HepG2 (cell line): ENCODE data around the gene MNT. TPM values are rescaled to one million over a fixed set of nuclear protein-coding genes. Genes with fewer than 3 reads are reported as not detected.

Experiments
- ATAC-seq: fragments of 200-7000 bp; cut with Tn5 transposase; 3 replicates; pipeline ENCODE4 v1.9.1; 2020; ENCODE audit warnings: mild to moderate bottlenecking, moderate library complexity
- BruUV-seq: library from RNA; stranded (reverse); fragments of 400-500 nt; replicated peaks from 2 replicates; lab custom pipeline; 2021; lab: Mats Ljungman, UMichigan
- CTCF ChIA-PET: fragments of 300-600 bp; formaldehyde crosslinking; extraction: SDS; loops from one replicate; lab custom pipeline; 2021; ENCODE audit warnings: low total read pairs, inconsistent platforms, low intra/inter-chr PET ratio; lab: Yijun Ruan, JAX
- POLR2A ChIA-PET: fragments of 350-600 bp; sonication (Branson Sonifier 250); formaldehyde crosslinking; loops from one replicate; lab custom pipeline; 2020; ENCODE audit warnings: antibody characterized with exemption, inconsistent platforms; lab: Yijun Ruan, JAX
- DNase-seq: peaks from one replicate; pipeline ENCODE4 v3.0.0-alpha.2; 2015; ENCODE audit warnings: low spot score
- FAIRE-seq: peaks from 3 replicates; lab custom pipeline; 2011; peaks lifted over from hg19 to GRCh38; lab: Jason Lieb, UNC
- H2AFZ ChIP-seq: one replicate; pipeline ENCODE4 v1.6.1; 2011; ENCODE audit warnings: low read length, inconsistent platforms
- H3K27ac ChIP-seq: fragments of 300-600 bp; 3 replicates; pipeline ENCODE4 v1.8.0; 2011; ENCODE audit warnings: mixed run types, mild to moderate bottlenecking, mixed read lengths, low read length, inconsistent platforms; ENCODE audit not compliant: insufficient read depth; ENCODE audit errors: extremely low read length
- H3K27me3 ChIP-seq, 2 experiments: fragments of 200-600 bp in 1 of 2; 2 replicates in 1 of 2; 3 replicates in 1 of 2; pipeline versions ENCODE4 v1.6.0 to v1.8.0; 2011; ENCODE audit warnings: low read length in 2 of 2, mild to moderate bottlenecking in 2 of 2, moderate library complexity in 2 of 2, inconsistent platforms in 1 of 2; ENCODE audit not compliant: insufficient read depth in 2 of 2, control insufficient read depth in 1 of 2
- H3K36me3 ChIP-seq, 2 experiments: fragments of 200-600 bp in 1 of 2; replicated peaks in 1 of 2; 2 replicates in 1 of 2; 3 replicates in 1 of 2; pipeline versions ENCODE4 v1.5.1 to v1.8.0; 2011; ENCODE audit warnings: low read length in 2 of 2, inconsistent platforms in 1 of 2; ENCODE audit not compliant: insufficient read depth in 2 of 2, control insufficient read depth in 1 of 2
- H3K4me1 ChIP-seq: 2 replicates; pipeline ENCODE4 v1.5.1; 2012; ENCODE audit warnings: low read length, inconsistent platforms; ENCODE audit not compliant: insufficient read depth
- H3K4me2 ChIP-seq: 2 replicates; pipeline ENCODE4 v1.6.0; 2011; ENCODE audit warnings: low read depth, low read length, inconsistent platforms
- H3K4me3 ChIP-seq, 3 experiments: fragments of 200-600 bp in 1 of 3; sonication (generic), shearing (Covaris generic) in 1 of 3; replicated peaks in 1 of 3; 2 replicates each; pipeline ENCODE4 v1.5.1; 2011 to 2016; ENCODE audit warnings: low read length in 3 of 3, inconsistent platforms in 2 of 3, low read depth in 2 of 3, mild to moderate bottlenecking in 2 of 3, control low read depth in 1 of 3, mixed read lengths in 1 of 3; ENCODE audit not compliant: insufficient read depth in 1 of 3
- H3K79me2 ChIP-seq: one replicate; pipeline ENCODE4 v1.6.1; 2011; ENCODE audit warnings: low read length, inconsistent platforms; ENCODE audit not compliant: insufficient read depth
- H3K9ac ChIP-seq: 2 replicates; pipeline ENCODE4 v1.6.0; 2011; ENCODE audit warnings: mild to moderate bottlenecking, low read depth, low read length, inconsistent platforms; ENCODE audit not compliant: insufficient read depth
- H3K9me3 ChIP-seq: 2 replicates; pipeline ENCODE4 v1.5.1; 2012; ENCODE audit warnings: mild to moderate bottlenecking, low read length
- H4K20me1 ChIP-seq: 2 replicates; pipeline ENCODE4 v1.6.0; 2011; ENCODE audit warnings: inconsistent platforms, mild to moderate bottlenecking, low read length, moderate library complexity; ENCODE audit not compliant: insufficient read depth
- AGO1 ChIP-seq: fragments of 200-400 bp; formaldehyde crosslinking; IDR thresholded peaks from 2 replicates; pipeline ENCODE4 v1.6.1; 2017; ENCODE audit warnings: mild to moderate bottlenecking, low read depth, low read length, moderate library complexity; ENCODE audit not compliant: poor library complexity, severe bottlenecking
- DNMT3B ChIP-seq: conservative IDR thresholded peaks from 2 replicates; pipeline ENCODE4 v1.6.1; 2016; ENCODE audit warnings: missing biosample characterization, control low read depth
- FOXM1 ChIP-seq: sonication (generic); formaldehyde crosslinking; IDR thresholded peaks from 2 replicates; pipeline ENCODE4 v1.5.0; 2020; ENCODE audit warnings: missing genetic modification reagents
- PHF8 ChIP-seq: sonication (generic); formaldehyde crosslinking; IDR thresholded peaks from 2 replicates; pipeline ENCODE4 v1.5.0; 2020; ENCODE audit warnings: missing genetic modification reagents
- RBM39 ChIP-seq: fragments of 200-400 bp; formaldehyde crosslinking; IDR thresholded peaks from one replicate; pipeline ENCODE4 v1.6.1; 2018; ENCODE audit warnings: antibody characterized with exemption, mild to moderate bottlenecking, low read depth, low read length; ENCODE audit not compliant: poor library complexity, severe bottlenecking
- RELA ChIP-seq: sonication (generic); formaldehyde crosslinking; IDR thresholded peaks from 2 replicates; pipeline ENCODE4 v1.4.0; 2020; ENCODE audit warnings: missing genetic modification reagents
- SP1 ChIP-seq, 2 experiments: fragments of 450-650 bp in 1 of 2; sonication (generic) in 1 of 2; formaldehyde crosslinking in 1 of 2; IDR thresholded peaks; 2 replicates each; pipeline versions ENCODE4 v1.4.0 to v1.6.1; 2016 to 2020; ENCODE audit warnings: missing genetic modification reagents in 1 of 2
- SUZ12 ChIP-seq: fragments of 150-350 bp; IDR thresholded peaks from 2 replicates; pipeline ENCODE4 v1.6.1; 2014; ENCODE audit warnings: low read depth, low read length
- ZNF768 ChIP-seq: sonication (generic); formaldehyde crosslinking; IDR thresholded peaks from 2 replicates; pipeline ENCODE4 v1.4.0; 2020; ENCODE audit warnings: missing genetic modification reagents
- ZNF781 ChIP-seq: sonication (generic); formaldehyde crosslinking; IDR thresholded peaks from 2 replicates; pipeline ENCODE4 v1.5.1; 2020; ENCODE audit warnings: borderline replicate concordance, mild to moderate bottlenecking, missing genetic modification reagents; ENCODE audit errors: not compliant biosample characterization
- ZZZ3 ChIP-seq: sonication (generic); formaldehyde crosslinking; IDR thresholded peaks from 2 replicates; pipeline ENCODE4 v1.4.0; 2020; ENCODE audit warnings: missing genetic modification reagents, mild to moderate bottlenecking, borderline replicate concordance
- WGBS: methylation state at CpG from one replicate; pipeline ENCODE4 v1.1.6; 2017; ENCODE audit warnings: low lambda C conversion rate; 5-methylcytosine and 5-hydroxymethylcytosine counted together
- in situ Hi-C: cut with HindIII; loops from 2 replicates; pipeline ENCODE4 v1.10.0; 2017; ENCODE audit warnings: low pct_unique_long_range_greater_than_20kb; ENCODE audit not compliant: extremely low pct_ligation_motif_present
- intact Hi-C: fragments of 100-400 bp; cut with micrococcal nuclease; formaldehyde crosslinking; loops from one replicate; pipeline ENCODE4 v1.10.0; 2022; ENCODE audit not compliant: unreplicated experiment
- polyA plus RNA-seq, 8 experiments: library from polyadenylated mRNA; depleted of rRNA in 3 of 8; stranded (reverse) in 7 of 8; unstranded in 1 of 8; fragments of >200 nt; fragmentation: Illumina TruSeq in 4 of 8; extraction: Trizol in 4 of 8; gene quantifications; 2 replicates each; pipeline versions ENCODE4 v1.2.1 to v1.2.3, GENCODE V29; 2011 to 2016; ENCODE audit warnings: low read depth in 4 of 8, missing spikeins in 1 of 8, mixed read lengths in 1 of 8; ENCODE audit not compliant: insufficient read depth in 1 of 8
- total RNA-seq, 5 experiments: library from RNA; depleted of rRNA; stranded (reverse); fragments of >200 nt; fragmentation: Illumina TruSeq; extraction: Trizol; gene quantifications; 2 replicates each; pipeline ENCODE4 v1.2.3, GENCODE V29; 2016; ENCODE audit warnings: low read depth in 1 of 5
- TF ChIP-seq, protein P1 (sequence below): sonication (generic); formaldehyde crosslinking; conservative IDR thresholded peaks from 2 replicates; pipeline ENCODE4 v1.8.0; 2022; ENCODE audit warnings: missing genetic modification reagents
- TF ChIP-seq, protein P2 (sequence below): sonication (generic); formaldehyde crosslinking; IDR thresholded peaks from 2 replicates; pipeline ENCODE4 v1.5.1; 2020; ENCODE audit warnings: missing genetic modification reagents, mild to moderate bottlenecking, borderline replicate concordance

Gene MNT
- total and polyA plus RNA-seq, 2 of the 13 experiments (the other 11 are each of a cell fraction or from before 2014, with no cell fraction given) = 2.1 to 3.5 TPM

DNA sequence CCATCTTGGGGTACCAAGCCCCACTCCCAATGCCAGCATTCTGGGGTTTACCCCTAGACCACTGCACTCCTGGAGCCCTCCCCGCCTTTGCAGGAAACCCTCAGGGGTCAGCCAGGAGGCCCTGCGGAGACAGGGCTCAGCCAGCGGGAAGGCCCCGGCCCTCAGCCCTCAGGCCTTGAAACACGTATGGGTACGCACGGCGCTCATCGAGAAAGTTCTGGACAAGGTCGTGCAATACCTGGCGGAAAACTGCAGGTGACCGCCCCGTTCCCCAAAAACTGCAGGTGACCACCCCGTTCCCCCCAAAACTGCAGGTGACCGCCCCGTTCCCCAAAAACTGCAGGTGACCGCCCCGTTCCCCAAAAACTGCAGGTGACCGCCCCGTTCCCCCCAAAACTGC lies 38.8 kb downstream of the MNT start (continued):
- TF ChIP-seq SP1 (IDR thresholded peaks at IDR 0.05) (no peak), SP1 (CRISPR knock-in tag; IDR thresholded peaks at IDR 0.05) (no peak), RELA (CRISPR knock-in tag) (no peak)

DNA sequence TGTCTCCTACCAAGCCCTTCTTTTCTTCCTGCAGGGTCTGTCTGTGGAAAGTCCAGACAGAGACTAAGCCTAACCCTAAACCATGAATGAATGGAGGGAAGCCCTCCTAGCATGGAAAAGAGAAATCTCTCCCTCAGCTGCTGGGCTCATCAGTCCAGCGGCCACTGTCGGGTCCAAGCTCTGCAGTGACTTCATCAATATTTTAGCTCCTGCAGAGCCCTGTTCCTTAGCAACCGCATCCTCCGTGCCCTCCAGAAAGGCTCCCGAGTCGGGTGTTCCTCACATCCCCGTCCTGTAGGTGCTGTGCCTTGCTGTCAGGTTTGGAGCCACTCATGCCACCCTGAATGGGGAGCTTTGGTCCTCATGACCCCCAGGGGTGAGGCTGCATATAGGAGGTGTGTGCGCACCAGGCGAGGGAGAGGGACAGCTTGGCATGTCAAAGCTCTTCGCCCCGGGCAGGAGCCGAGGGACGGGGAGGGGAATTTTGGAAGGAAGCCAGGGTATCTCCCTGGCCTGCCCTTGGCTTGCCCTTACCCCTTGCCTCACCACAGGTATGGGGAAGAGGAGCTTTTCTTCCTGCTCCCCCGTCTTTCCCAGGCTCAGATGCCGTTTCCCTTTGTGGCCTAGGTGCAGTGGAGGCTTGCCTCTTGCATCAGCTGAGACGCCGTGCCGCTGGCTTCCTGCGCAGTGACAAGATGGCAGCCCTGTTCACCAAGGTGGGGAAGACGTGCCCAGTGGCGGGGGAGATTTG lies 39.7 kb downstream of the MNT start:
- Histone ChIP-seq H3K4me1 (no peaks in the 10 kb centered on the region), H3K9me3 (no peaks in the 10 kb centered on the region), H3K36me3 (peaks cover 16 to 27% of the 10 kb centered on the region in 2 experiments; a peak in 3 of 5 replicates), H3K27me3 (no peaks in the 10 kb centered on the region), H3K79me2 (no peaks in the 10 kb centered on the region), H2AFZ (no peak overlapping the region), H3K4me3 (no peak overlapping the region), H3K4me2 (no peak overlapping the region), H3K9ac (no peak overlapping the region), H3K27ac (no peak overlapping the region), H4K20me1 (no peaks in the 10 kb centered on the region)
- intact Hi-C loops = no loop called here
- ChIA-PET POLR2A (no interaction called here), CTCF (no interaction called here)
- FAIRE-seq (no peak), DNase-seq (no peak), ATAC-seq (no peak)
- BruUV-seq = no TSS peak
- in situ Hi-C loops = no loop called here
- no peak for TF ChIP-seq SUZ12
- no peak for TF ChIP-seq PHF8 (CRISPR knock-in tag)
- no peak for TF ChIP-seq FOXM1 (CRISPR knock-in tag)
- WGBS = 98% methylated on average over 5 of the region's 21 CpGs

DNA sequence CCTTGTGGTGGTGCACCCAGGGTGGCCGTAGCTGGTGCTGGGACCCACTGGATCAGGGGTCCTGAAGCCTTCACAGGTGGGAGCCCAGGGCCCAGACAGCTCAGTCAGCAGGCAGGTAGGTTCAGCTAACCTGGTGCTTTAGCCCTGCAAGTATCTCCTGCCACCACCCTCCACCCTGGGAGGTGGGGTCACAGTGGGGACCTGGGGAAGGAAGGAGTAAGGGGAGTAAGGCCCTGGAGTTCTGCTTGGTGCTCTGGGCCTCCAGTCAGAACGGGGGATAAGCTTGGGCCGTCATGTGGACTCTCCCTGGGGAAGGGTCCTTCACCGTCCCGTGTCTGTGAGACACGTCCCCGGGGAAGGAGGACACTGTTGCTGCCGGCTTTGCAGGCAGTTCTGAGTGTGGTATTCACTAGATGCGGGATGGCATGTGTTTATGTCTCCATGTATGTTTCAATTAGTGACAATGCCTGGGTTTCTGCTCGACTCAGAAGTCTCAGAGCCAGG lies 42.9 kb downstream of the MNT start:
- Histone ChIP-seq H2AFZ (no peak overlapping the region), H3K36me3 (peaks cover 5 to 15% of the 10 kb centered on the region in 2 experiments; a peak in 3 of 5 replicates), H3K4me3 (no peak overlapping the region), H3K9me3 (no peaks in the 10 kb centered on the region), H3K27me3 (no peaks in the 10 kb centered on the region), H3K27ac (no peak overlapping the region), H4K20me1 (no peaks in the 10 kb centered on the region), H3K4me2 (no peak overlapping the region), H3K79me2 (no peaks in the 10 kb centered on the region), H3K9ac (no peak overlapping the region), H3K4me1 (no peaks in the 10 kb centered on the region)
- ChIA-PET POLR2A (no interaction called here), CTCF (no interaction called here)
- WGBS = 100% methylated on average over 2 of the region's 10 CpGs
- no peak for DNase-seq
- in situ Hi-C loops = no loop called here
- no peak for ATAC-seq
- no peak for FAIRE-seq
- intact Hi-C loops = no loop called here
- BruUV-seq = no TSS peak
- TF ChIP-seq RBM39 = no peak
- no peak for TF ChIP-seq ZNF768 (CRISPR knock-in tag)
- no peak for TF ChIP-seq ZZZ3 (CRISPR knock-in tag)
- TF ChIP-seq DNMT3B (CRISPR knock-in tag) = no peak
- no peak for TF ChIP-seq AGO1
- no peak for TF ChIP-seq ZNF781
- TF ChIP-seq, protein P1, sequence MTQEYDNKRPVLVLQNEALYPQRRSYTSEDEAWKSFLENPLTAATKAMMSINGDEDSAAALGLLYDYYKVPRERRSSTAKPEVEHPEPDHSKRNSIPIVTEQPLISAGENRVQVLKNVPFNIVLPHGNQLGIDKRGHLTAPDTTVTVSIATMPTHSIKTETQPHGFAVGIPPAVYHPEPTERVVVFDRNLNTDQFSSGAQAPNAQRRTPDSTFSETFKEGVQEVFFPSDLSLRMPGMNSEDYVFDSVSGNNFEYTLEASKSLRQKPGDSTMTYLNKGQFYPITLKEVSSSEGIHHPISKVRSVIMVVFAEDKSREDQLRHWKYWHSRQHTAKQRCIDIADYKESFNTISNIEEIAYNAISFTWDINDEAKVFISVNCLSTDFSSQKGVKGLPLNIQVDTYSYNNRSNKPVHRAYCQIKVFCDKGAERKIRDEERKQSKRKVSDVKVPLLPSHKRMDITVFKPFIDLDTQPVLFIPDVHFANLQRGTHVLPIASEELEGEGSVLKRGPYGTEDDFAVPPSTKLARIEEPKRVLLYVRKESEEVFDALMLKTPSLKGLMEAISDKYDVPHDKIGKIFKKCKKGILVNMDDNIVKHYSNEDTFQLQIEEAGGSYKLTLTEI (CRISPR knock-in tag) = no peak
- TF ChIP-seq, protein P2, sequence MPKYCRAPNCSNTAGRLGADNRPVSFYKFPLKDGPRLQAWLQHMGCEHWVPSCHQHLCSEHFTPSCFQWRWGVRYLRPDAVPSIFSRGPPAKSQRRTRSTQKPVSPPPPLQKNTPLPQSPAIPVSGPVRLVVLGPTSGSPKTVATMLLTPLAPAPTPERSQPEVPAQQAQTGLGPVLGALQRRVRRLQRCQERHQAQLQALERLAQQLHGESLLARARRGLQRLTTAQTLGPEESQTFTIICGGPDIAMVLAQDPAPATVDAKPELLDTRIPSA (CRISPR knock-in tag) = no peak
